Head of caudate nucleus (tissue), 42 donors: ENCODE results near the gene MKNK1.
"Not testable (repeated sequence)": the region's sequence is repeated elsewhere in the genome, so short reads cannot be mapped to it uniquely, and the experiment has no call there.

Source experiments
- DNase-seq, 42 donors: peaks; one replicate each; pipeline versions ENCODE4 v3.0.0 to v3.0.0-alpha.2; 2020 to 2021; ENCODE audit warnings: mixed read lengths in 7 of 42
- intact Hi-C: fragments of 100-400 bp; cut with DNase I; formaldehyde crosslinking; loops from one replicate; pipeline ENCODE4 v1.15.0; 2022

Gene MKNK1

GRCh38 chr1:46603858-46604549 is at the start of gene MKNK1:
TSS of gene MKNK1 (minus strand) at chr1:46604268. CDS start at chr1:46583327, 20,941 bp downstream.
- peak; percentile 80 to 97 (median 92) for DNase-seq
- intact Hi-C loops = no loop called here

GRCh38 chr1:46653405-46653958 is 49.4 kb upstream of the MKNK1 start:
- DNase-seq = no peak
- intact Hi-C loops = no loop called here

GRCh38 chr1:46652321-46653100 is 48.4 kb upstream of the MKNK1 start:
- intact Hi-C loops = no loop called here
- no peak for DNase-seq

GRCh38 chr1:46651152-46651551 is 47.1 kb upstream of the MKNK1 start:
- DNase-seq, intact Hi-C loops: not testable (repeated sequence)

- intact Hi-C loops = no loop called here
- DNase-seq = no peak
Measured at GRCh38 chr1:46650491-46650890, 46.4 kb upstream of the MKNK1 start.

GRCh38 chr1:46649764-46650163 is 45.7 kb upstream of the MKNK1 start:
- intact Hi-C loops = no loop called here
- no peak for DNase-seq

- intact Hi-C loops = no loop called here
- no peak for DNase-seq
Measured at GRCh38 chr1:46647611-46648010, 43.5 kb upstream of the MKNK1 start.

- intact Hi-C loops = no loop called here
Measured at GRCh38 chr1:46646844-46647243, 42.8 kb upstream of the MKNK1 start.

GRCh38 chr1:46646331-46646730 is 42.3 kb upstream of the MKNK1 start:
- no peak for DNase-seq
- intact Hi-C loops = no loop called here

More at GRCh38 chr1:46646844-46647243, 42.8 kb upstream of the MKNK1 start:
- no peak for DNase-seq

- intact Hi-C loops = no loop called here
Measured at GRCh38 chr1:46645815-46646214, 41.7 kb upstream of the MKNK1 start.

GRCh38 chr1:46643368-46643775 is 39.3 kb upstream of the MKNK1 start:
- intact Hi-C loops = no loop called here
- DNase-seq = no peak

More at GRCh38 chr1:46645815-46646214, 41.7 kb upstream of the MKNK1 start:
- no peak for DNase-seq

GRCh38 chr1:46642115-46642680 is 38.1 kb upstream of the MKNK1 start:
- no peak for DNase-seq
- intact Hi-C loops = no loop called here

- intact Hi-C loops = no loop called here
- no peak for DNase-seq
Measured at GRCh38 chr1:46639547-46639946, 35.5 kb upstream of the MKNK1 start.

GRCh38 chr1:46638921-46639320 is 34.9 kb upstream of the MKNK1 start:
- intact Hi-C loops = no loop called here
- no peak for DNase-seq

GRCh38 chr1:46637444-46638083 is 33.5 kb upstream of the MKNK1 start:
- intact Hi-C loops = no loop called here
- DNase-seq = no peak

GRCh38 chr1:46635205-46635604 is 31.1 kb upstream of the MKNK1 start:
- DNase-seq = no peak
- intact Hi-C loops = no loop called here

GRCh38 chr1:46630719-46631118 is 26.7 kb upstream of the MKNK1 start:
- peak in 1 of 42 donors; percentile 4 for DNase-seq
- intact Hi-C loops = no loop called here

GRCh38 chr1:46623743-46624644 is 19.9 kb upstream of the MKNK1 start:
- DNase-seq = peak in 2 of 42 donors; percentile 4 to 10
- intact Hi-C loops = no loop called here
